K562 (cell line): ENCODE data around the gene MTG2. TPM values are rescaled to one million over a fixed set of nuclear protein-coding genes. Genes with fewer than 3 reads are reported as not detected.
A peak's percentile ranks its signal among the peaks of the same experiment; 100 is the strongest.

Source experiments
- CHD4 ChIP-seq: fragments of 200-600 bp; sonication (generic); IDR thresholded peaks from 3 replicates; pipeline ENCODE4 v1.6.1; 2012; ENCODE audit warnings: low read depth, mild to moderate bottlenecking, mixed read lengths, low read length, inconsistent platforms; ENCODE audit not compliant: insufficient read depth, insufficient replicate concordance, poor library complexity, severe bottlenecking
- HINFP ChIP-seq: fragments of 450-650 bp; conservative IDR thresholded peaks from 2 replicates; pipeline ENCODE4 v1.6.1; 2016; ENCODE audit warnings: missing genetic modification characterization, low read depth, mild to moderate bottlenecking, control low read depth, missing compliant biosample characterization
- KAT7 ChIP-seq: sonication (generic); formaldehyde crosslinking; IDR thresholded peaks from 2 replicates; pipeline ENCODE4 v1.8.0; 2022; ENCODE audit warnings: missing genetic modification reagents, mild to moderate bottlenecking, borderline replicate concordance
- KDM2B ChIP-seq: fragments of 250-450 bp; sonication (Bioruptor Pico); IDR thresholded peaks from 2 replicates; pipeline ENCODE4 v1.8.0; 2021; ENCODE audit warnings: mild to moderate bottlenecking, moderate library complexity
- MYNN ChIP-seq, 2 experiments: sonication (generic); formaldehyde crosslinking in 1 of 2; IDR thresholded peaks; 2 replicates each; pipeline versions ENCODE4 v1.5.0 to v1.6.1; 2016 to 2020; ENCODE audit warnings: antibody characterized with exemption in 1 of 2, missing genetic modification reagents in 1 of 2
- NR2C2 ChIP-seq, 2 experiments: fragments of 200-800 bp in 1 of 2; sonication (Bioruptor generic) in 1 of 2; sonication (generic) in 1 of 2; formaldehyde crosslinking in 1 of 2; IDR thresholded peaks; 2 replicates each; pipeline versions ENCODE4 v1.6.1 to v1.8.0; 2016 to 2022; ENCODE audit warnings: mild to moderate bottlenecking in 1 of 2, missing compliant biosample characterization in 1 of 2, missing genetic modification characterization in 1 of 2, missing genetic modification reagents in 1 of 2
- RNF2 ChIP-seq: sonication (generic); IDR thresholded peaks from 2 replicates; pipeline ENCODE4 v1.6.1; 2016
- SP1 ChIP-seq: sonication (generic); formaldehyde crosslinking; IDR thresholded peaks from 2 replicates; pipeline ENCODE4 v1.8.1; 2022; ENCODE audit warnings: mild to moderate bottlenecking, missing genetic modification reagents
- STAT6 ChIP-seq: sonication (generic); formaldehyde crosslinking; IDR thresholded peaks from 2 replicates; pipeline ENCODE4 v1.8.1; 2023; ENCODE audit warnings: mild to moderate bottlenecking, missing genetic modification reagents
- TRIM24 ChIP-seq, 2 experiments: fragments of 450-650 bp; IDR thresholded peaks; 2 replicates each; pipeline ENCODE4 v1.6.1; 2016
- ZNF253 ChIP-seq: fragments of 250-450 bp; sonication (Bioruptor Pico); conservative IDR thresholded peaks from 2 replicates; pipeline ENCODE4 v1.6.1; 2021; ENCODE audit warnings: mild to moderate bottlenecking
- ZNF311 ChIP-seq: fragments of 250-450 bp; sonication (Bioruptor Pico); IDR thresholded peaks from 2 replicates; pipeline ENCODE4 v1.4.0; 2020; ENCODE audit warnings: mild to moderate bottlenecking, moderate library complexity
- ZNF518B ChIP-seq: fragments of 250-450 bp; sonication (Bioruptor Pico); IDR thresholded peaks from 2 replicates; pipeline ENCODE4 v1.5.0; 2021; ENCODE audit warnings: mild to moderate bottlenecking, moderate library complexity
- ZSCAN29 ChIP-seq: fragments of 450-650 bp; IDR thresholded peaks from 2 replicates; pipeline ENCODE4 v1.6.1; 2017
- polyA plus RNA-seq, 8 experiments: library from polyadenylated mRNA; depleted of rRNA in 4 of 8; stranded (reverse) in 5 of 8; unstranded in 3 of 8; fragments of >200 nt; fragmentation: Nextera tagmentation in 2 of 8; fragmentation: Illumina TruSeq in 1 of 8; extraction: Ambion mirVana in 2 of 8; extraction: Trizol in 1 of 8; gene quantifications; 2 replicates each; pipeline versions ENCODE4 v1.2.1 to v1.2.3, GENCODE V29; 2011 to 2014; ENCODE audit warnings: inconsistent platforms in 1 of 8, missing spikeins in 1 of 8
- total RNA-seq, 7 experiments: library from RNA; depleted of rRNA in 6 of 7; stranded (reverse); fragments of >200 nt in 6 of 7; fragmentation: Illumina TruSeq in 2 of 7; extraction: Trizol in 2 of 7; gene quantifications; 2 replicates each; pipeline versions ENCODE4 v1.2.1 to v1.2.3, GENCODE V29; 2011 to 2021; ENCODE audit warnings: low replicate concordance in 1 of 7
- TF ChIP-seq, protein P1 (sequence below): sonication (generic); formaldehyde crosslinking; IDR thresholded peaks from 2 replicates; pipeline ENCODE4 v1.8.0; 2023; ENCODE audit warnings: mild to moderate bottlenecking, missing genetic modification reagents

MTG2 gene
- total and polyA plus RNA-seq, 9 of the 15 experiments (the other 6 are each of a cell fraction or from before 2014, with no cell fraction given): 8.7 to 67.5 (median 44.5) TPM

GRCh38 chr20:62146019-62146755, 36.6 kb upstream of the MTG2 start (continued):
- TF ChIP-seq, protein P1, sequence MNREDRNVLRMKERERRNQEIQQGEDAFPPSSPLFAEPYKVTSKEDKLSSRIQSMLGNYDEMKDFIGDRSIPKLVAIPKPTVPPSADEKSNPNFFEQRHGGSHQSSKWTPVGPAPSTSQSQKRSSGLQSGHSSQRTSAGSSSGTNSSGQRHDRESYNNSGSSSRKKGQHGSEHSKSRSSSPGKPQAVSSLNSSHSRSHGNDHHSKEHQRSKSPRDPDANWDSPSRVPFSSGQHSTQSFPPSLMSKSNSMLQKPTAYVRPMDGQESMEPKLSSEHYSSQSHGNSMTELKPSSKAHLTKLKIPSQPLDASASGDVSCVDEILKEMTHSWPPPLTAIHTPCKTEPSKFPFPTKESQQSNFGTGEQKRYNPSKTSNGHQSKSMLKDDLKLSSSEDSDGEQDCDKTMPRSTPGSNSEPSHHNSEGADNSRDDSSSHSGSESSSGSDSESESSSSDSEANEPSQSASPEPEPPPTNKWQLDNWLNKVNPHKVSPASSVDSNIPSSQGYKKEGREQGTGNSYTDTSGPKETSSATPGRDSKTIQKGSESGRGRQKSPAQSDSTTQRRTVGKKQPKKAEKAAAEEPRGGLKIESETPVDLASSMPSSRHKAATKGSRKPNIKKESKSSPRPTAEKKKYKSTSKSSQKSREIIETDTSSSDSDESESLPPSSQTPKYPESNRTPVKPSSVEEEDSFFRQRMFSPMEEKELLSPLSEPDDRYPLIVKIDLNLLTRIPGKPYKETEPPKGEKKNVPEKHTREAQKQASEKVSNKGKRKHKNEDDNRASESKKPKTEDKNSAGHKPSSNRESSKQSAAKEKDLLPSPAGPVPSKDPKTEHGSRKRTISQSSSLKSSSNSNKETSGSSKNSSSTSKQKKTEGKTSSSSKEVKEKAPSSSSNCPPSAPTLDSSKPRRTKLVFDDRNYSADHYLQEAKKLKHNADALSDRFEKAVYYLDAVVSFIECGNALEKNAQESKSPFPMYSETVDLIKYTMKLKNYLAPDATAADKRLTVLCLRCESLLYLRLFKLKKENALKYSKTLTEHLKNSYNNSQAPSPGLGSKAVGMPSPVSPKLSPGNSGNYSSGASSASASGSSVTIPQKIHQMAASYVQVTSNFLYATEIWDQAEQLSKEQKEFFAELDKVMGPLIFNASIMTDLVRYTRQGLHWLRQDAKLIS (CRISPR knock-in tag): peak; percentile 81; the same call in 1 of the 2 replicates
- TF ChIP-seq HINFP: no peak
- no peak for TF ChIP-seq ZNF253 (CRISPR knock-in tag)
- TF ChIP-seq NR2C2 (CRISPR knock-in tag; IDR thresholded peaks at IDR 0.05): peak; percentile 86
- no peak; the same call in 1 of the 2 replicates for TF ChIP-seq NR2C2 (tag; IDR thresholded peaks at IDR 0.05)
- TF ChIP-seq TRIM24 (IDR thresholded peaks at IDR 0.05): 0 out of 4 replicates have a peak, but pooled peaks of 1 of the 2 experiments have one; percentile 45
- TF ChIP-seq KAT7 (CRISPR knock-in tag): peak; percentile 77; the same call in 1 of the 2 replicates
- TF ChIP-seq KDM2B (CRISPR knock-in tag): no peak
- TF ChIP-seq CHD4: no peak
- TF ChIP-seq SP1: peak; percentile 92
- peak; percentile 74; the same call in 1 of the 2 replicates for TF ChIP-seq RNF2
- no peak for TF ChIP-seq ZSCAN29
- TF ChIP-seq STAT6 (CRISPR knock-in tag): 0 out of 2 replicates have a peak, but pooled peaks have one; percentile 57
- TF ChIP-seq MYNN (IDR thresholded peaks at IDR 0.05): no peak
- TF ChIP-seq MYNN (CRISPR knock-in tag; IDR thresholded peaks at IDR 0.05): no peak
- no peak for TF ChIP-seq ZNF311
- no peak for TF ChIP-seq ZNF518B (CRISPR knock-in tag)
